Lung (tissue), 12 donors: Measurements from ENCODE around the gene SLC12A5. TPM values are rescaled to one million over a fixed set of nuclear protein-coding genes. Genes with fewer than 3 reads are reported as not detected.

Experiments used
- ATAC-seq: fragments of 200-7000 bp; cut with Tn5 transposase; one replicate; pipeline ENCODE4 v1.9.1; 2020; ENCODE audit warnings: moderate number of reproducible peaks; ENCODE audit not compliant: insufficient read depth, low FRiP score
- DNase-seq, 3 donors: peaks; one replicate each; pipeline ENCODE4 v3.0.0-alpha.2; 2013 to 2017
- H3K27ac ChIP-seq, 2 donors: one replicate each; pipeline ENCODE4 v1.5.1; 2013; ENCODE audit warnings: mild to moderate bottlenecking in 2 of 2, moderate library complexity in 2 of 2, control low read depth in 1 of 2, inconsistent platforms in 1 of 2, low read depth in 1 of 2, low read length in 1 of 2
- H3K27me3 ChIP-seq, 3 donors: one replicate each; pipeline ENCODE4 v1.5.1; 2013; ENCODE audit warnings: low read length in 2 of 3; ENCODE audit not compliant: control insufficient read depth in 3 of 3, insufficient read depth in 3 of 3
- H3K36me3 ChIP-seq, 4 donors: one replicate each; pipeline ENCODE4 v1.5.1; 2013; ENCODE audit warnings: low read length in 4 of 4, mild to moderate bottlenecking in 1 of 4, moderate library complexity in 1 of 4; ENCODE audit not compliant: control insufficient read depth in 4 of 4, insufficient read depth in 4 of 4
- H3K4me1 ChIP-seq, 5 donors: one replicate each; pipeline ENCODE4 v1.5.1; 2013; ENCODE audit warnings: low read length in 5 of 5, mild to moderate bottlenecking in 2 of 5, moderate library complexity in 1 of 5; ENCODE audit not compliant: control insufficient read depth in 5 of 5, insufficient read depth in 5 of 5
- H3K4me3 ChIP-seq: one replicate; pipeline ENCODE4 v1.5.1; 2013; ENCODE audit warnings: mild to moderate bottlenecking, control low read depth, moderate library complexity
- H3K9ac ChIP-seq, 2 donors: one replicate each; pipeline ENCODE4 v1.5.1; 2013; ENCODE audit warnings: low read length in 2 of 2, control low read depth in 1 of 2; ENCODE audit not compliant: insufficient read depth in 1 of 2
- H3K9me3 ChIP-seq, 4 donors: one replicate each; pipeline ENCODE4 v1.5.1; 2013; ENCODE audit warnings: low read length in 3 of 4, mild to moderate bottlenecking in 1 of 4, moderate library complexity in 1 of 4; ENCODE audit not compliant: control insufficient read depth in 4 of 4, insufficient read depth in 3 of 4
- CTCF ChIP-seq: IDR thresholded peaks from 2 replicates; pipeline ENCODE4 v1.5.1; 2012; ENCODE audit warnings: mild to moderate bottlenecking; ENCODE audit errors: control extremely low read depth, extremely low read depth
- WGBS, 2 donors: extraction: QIAGEN DNeasy Blood & Tissue Kit; methylation state at CpG; one replicate each; pipeline ENCODE4 v1.1.7; 2013; 5-methylcytosine and 5-hydroxymethylcytosine counted together
- polyA plus RNA-seq, 2 donors: library from polyadenylated mRNA; stranded (reverse); fragments of 200-250 nt; gene quantifications; one replicate each; pipeline ENCODE4 v1.2.1, GENCODE V29; 2013
- total RNA-seq, 2 donors: library from RNA; depleted of rRNA in 1 of 2; stranded (reverse); fragments of >200 nt in 1 of 2; gene quantifications; one replicate each; pipeline ENCODE4 v1.2.1, GENCODE V29; 2014 to 2021
- donor health status: control.
- donor health status: control.
- donor health status: Bipolar disorder and iron deficiency.
- donor health status: healthy.
- donor health status: DM: yes; HTN: yes; CAD: no.

The SLC12A5 gene
- total and polyA plus RNA-seq, 4 donors, result 0.52 TPM; not detected in 3

- H3K4me3 ChIP-seq, result no peak overlapping the region
- WGBS, 2 donors, result 6 to 19% methylated on average over 60 to 66 of the region's 66 CpGs
- H3K27me3 ChIP-seq, result peaks cover 0 to 11% (median 3%) of the 10 kb centered on the region in 3 donors
- no peak for ATAC-seq
- H3K27ac ChIP-seq, result no peak overlapping the region
- peaks cover 17 to 24% (median 20%) of the 10 kb centered on the region in 4 donors for H3K36me3 ChIP-seq
- peaks cover 0 to 21% (median 10%) of the 10 kb centered on the region in 5 donors for H3K4me1 ChIP-seq
- peak; percentile 47 to 60 (median 60) for DNase-seq
- TF ChIP-seq CTCF, result no peak
- H3K9ac ChIP-seq, result no peak overlapping the region
- no peaks in the 10 kb centered on the region for H3K9me3 ChIP-seq
These were observed 29.0 kb downstream of the SLC12A5 start for GRCh38 chr20:46057856-46058598.

GRCh38 chr20:46058599-46059281 is 29.7 kb downstream of the SLC12A5 start:
- Histone ChIP-seq H3K36me3 (peaks cover 24 to 28% (median 26%) of the 10 kb centered on the region in 4 donors), H3K9me3 (peaks cover 0 to 2% (median 0%) of the 10 kb centered on the region in 4 donors), H3K27me3 (peaks cover 0 to 11% (median 3%) of the 10 kb centered on the region in 3 donors), H3K27ac (no peak overlapping the region), H3K9ac (no peak overlapping the region), H3K4me1 (peaks cover 0 to 21% (median 10%) of the 10 kb centered on the region in 5 donors), H3K4me3 (no peak overlapping the region)
- no peak for DNase-seq
- ATAC-seq, result no peak
- TF ChIP-seq CTCF, result no peak
- 23 to 32% methylated on average over 35 of the region's 35 CpGs for WGBS, 2 donors

- H3K4me3 ChIP-seq, result no peak overlapping the region
- peaks cover 41 to 44% (median 42%) of the 10 kb centered on the region in 4 donors for H3K36me3 ChIP-seq
- no peak overlapping the region for H3K27ac ChIP-seq
- H3K9ac ChIP-seq, result no peak overlapping the region
- peak in 2 of 3 donors; percentile 26 to 52 for DNase-seq
- H3K27me3 ChIP-seq, result peaks cover 0 to 11% (median 3%) of the 10 kb centered on the region in 3 donors
- TF ChIP-seq CTCF, result no peak
- peaks cover 0 to 21% (median 10%) of the 10 kb centered on the region in 5 donors for H3K4me1 ChIP-seq
- ATAC-seq, result peak; percentile 25
- peaks cover 0 to 2% (median 0%) of the 10 kb centered on the region in 4 donors for H3K9me3 ChIP-seq
- 26 to 28% methylated on average over 2 of the region's 2 CpGs for WGBS, 2 donors
These were observed 31.4 kb downstream of the SLC12A5 start for GRCh38 chr20:46060301-46060881.
